Progenitor cell of endocrine pancreas (in vitro differentiated cells): ENCODE measurements around the gene TRIM39. TPM values are rescaled to one million over a fixed set of nuclear protein-coding genes. Genes with fewer than 3 reads are reported as not detected.

Experiments used
- DNase-seq: peaks from one replicate; pipeline ENCODE4 v3.0.0; 2021; ENCODE audit warnings: low spot score; ENCODE audit not compliant: unreplicated experiment
- H3K27ac Mint-ChIP-seq: 2 replicates; pipeline ENCODE4 v1.8.0; 2021; ENCODE audit warnings: mild to moderate bottlenecking, moderate library complexity, mixed read lengths
- H3K27me3 Mint-ChIP-seq: 2 replicates; pipeline ENCODE4 v1.8.0; 2021; ENCODE audit warnings: mixed read lengths
- H3K36me3 Mint-ChIP-seq: 2 replicates; pipeline ENCODE4 v1.8.0; 2022; ENCODE audit warnings: mixed read lengths; ENCODE audit not compliant: insufficient read depth
- H3K4me1 Mint-ChIP-seq: 2 replicates; pipeline ENCODE4 v1.8.0; 2021; ENCODE audit warnings: low read depth, mixed read lengths
- H3K4me3 Mint-ChIP-seq: 2 replicates; pipeline ENCODE4 v1.8.0; 2021; ENCODE audit warnings: low read depth, mild to moderate bottlenecking, moderate library complexity, mixed read lengths
- H3K9me3 Mint-ChIP-seq: 2 replicates; pipeline ENCODE4 v1.8.0; 2021; ENCODE audit warnings: low read depth, mixed read lengths
- total RNA-seq: library from RNA; stranded (reverse); gene quantifications from 2 replicates; pipeline ENCODE4 v1.2.1, GENCODE V29; 2021
- TF ChIP-seq, protein P1 (sequence below): fragments of 200-600 bp; sonication (generic); IDR thresholded peaks from one replicate; pipeline ENCODE4 v1.5.0; 2021; ENCODE audit warnings: antibody characterized with exemption, mild to moderate bottlenecking; ENCODE audit not compliant: unreplicated experiment

The TRIM39 gene
- total RNA-seq, 1 donor from 2014 or later = 17.9 TPM

DNA sequence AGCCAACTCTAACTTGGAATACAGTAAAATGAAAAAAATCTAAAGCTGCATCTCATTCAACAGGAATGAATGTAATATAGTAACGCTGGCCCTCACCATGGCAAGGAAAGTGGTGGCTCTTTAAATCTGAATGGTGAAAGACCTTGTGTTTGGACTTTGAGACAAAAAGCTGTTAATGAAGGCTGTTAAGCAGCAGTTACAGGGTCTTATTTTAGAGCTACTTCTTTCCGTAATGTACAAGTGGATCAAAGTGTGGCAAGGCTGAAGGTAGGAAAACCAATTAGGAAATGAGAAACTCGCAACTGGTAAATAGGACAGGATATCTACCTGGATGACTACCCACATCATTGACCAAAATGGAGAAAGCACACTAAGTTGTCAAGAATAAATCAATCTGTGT lies 11.6 kb upstream of the TRIM39 start:
- Mint-ChIP-seq H3K9me3 (no peaks in the 10 kb centered on the region), H3K27me3 (no peaks in the 10 kb centered on the region), H3K4me1 (peaks cover 6% of the 10 kb centered on the region), H3K36me3 (peaks cover 12% of the 10 kb centered on the region), H3K27ac (no peak overlapping the region), H3K4me3 (no peak overlapping the region)
- no peak for DNase-seq
- TF ChIP-seq, protein P1, sequence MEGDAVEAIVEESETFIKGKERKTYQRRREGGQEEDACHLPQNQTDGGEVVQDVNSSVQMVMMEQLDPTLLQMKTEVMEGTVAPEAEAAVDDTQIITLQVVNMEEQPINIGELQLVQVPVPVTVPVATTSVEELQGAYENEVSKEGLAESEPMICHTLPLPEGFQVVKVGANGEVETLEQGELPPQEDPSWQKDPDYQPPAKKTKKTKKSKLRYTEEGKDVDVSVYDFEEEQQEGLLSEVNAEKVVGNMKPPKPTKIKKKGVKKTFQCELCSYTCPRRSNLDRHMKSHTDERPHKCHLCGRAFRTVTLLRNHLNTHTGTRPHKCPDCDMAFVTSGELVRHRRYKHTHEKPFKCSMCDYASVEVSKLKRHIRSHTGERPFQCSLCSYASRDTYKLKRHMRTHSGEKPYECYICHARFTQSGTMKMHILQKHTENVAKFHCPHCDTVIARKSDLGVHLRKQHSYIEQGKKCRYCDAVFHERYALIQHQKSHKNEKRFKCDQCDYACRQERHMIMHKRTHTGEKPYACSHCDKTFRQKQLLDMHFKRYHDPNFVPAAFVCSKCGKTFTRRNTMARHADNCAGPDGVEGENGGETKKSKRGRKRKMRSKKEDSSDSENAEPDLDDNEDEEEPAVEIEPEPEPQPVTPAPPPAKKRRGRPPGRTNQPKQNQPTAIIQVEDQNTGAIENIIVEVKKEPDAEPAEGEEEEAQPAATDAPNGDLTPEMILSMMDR = no peak

DNA sequence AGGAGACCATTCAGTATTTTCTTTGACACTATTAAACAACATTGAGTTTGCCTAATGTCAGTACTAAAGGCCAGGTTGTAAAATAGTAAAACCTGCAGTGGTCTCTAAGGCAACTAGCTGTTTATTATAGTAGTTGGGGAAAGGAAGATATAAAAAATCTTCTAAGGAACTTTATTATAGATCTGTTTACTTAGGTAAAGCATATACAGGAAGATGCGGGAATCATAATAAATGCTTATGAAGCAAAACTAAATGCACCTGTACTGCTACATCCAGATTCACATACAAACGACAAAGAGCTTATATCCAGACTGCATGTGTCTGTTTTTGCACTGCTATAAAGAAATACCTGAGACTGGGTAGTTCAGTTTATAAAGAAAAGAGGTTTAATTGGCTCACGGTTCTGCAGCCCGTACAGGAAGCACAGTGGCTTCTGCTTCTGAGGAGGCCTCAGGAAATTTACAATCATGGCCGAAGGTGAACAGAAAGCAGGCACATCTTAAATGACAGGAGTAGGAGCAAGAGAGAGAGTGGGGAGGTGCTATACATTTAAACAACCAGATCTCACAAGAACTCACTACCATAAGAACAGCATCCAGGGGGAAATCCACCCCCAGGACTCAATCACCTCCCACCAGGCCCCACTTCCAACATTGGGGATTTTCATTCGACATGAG lies 8.7 kb upstream of the TRIM39 start:
- no peaks in the 10 kb centered on the region for H3K9me3 Mint-ChIP-seq
- no peak for DNase-seq
- H3K4me1 Mint-ChIP-seq = peaks cover 6% of the 10 kb centered on the region
- H3K27ac Mint-ChIP-seq = no peak overlapping the region
- no peak overlapping the region for H3K4me3 Mint-ChIP-seq
- H3K27me3 Mint-ChIP-seq = no peaks in the 10 kb centered on the region
- TF ChIP-seq, protein P1 = no peak
- peaks cover 8% of the 10 kb centered on the region for H3K36me3 Mint-ChIP-seq

DNA sequence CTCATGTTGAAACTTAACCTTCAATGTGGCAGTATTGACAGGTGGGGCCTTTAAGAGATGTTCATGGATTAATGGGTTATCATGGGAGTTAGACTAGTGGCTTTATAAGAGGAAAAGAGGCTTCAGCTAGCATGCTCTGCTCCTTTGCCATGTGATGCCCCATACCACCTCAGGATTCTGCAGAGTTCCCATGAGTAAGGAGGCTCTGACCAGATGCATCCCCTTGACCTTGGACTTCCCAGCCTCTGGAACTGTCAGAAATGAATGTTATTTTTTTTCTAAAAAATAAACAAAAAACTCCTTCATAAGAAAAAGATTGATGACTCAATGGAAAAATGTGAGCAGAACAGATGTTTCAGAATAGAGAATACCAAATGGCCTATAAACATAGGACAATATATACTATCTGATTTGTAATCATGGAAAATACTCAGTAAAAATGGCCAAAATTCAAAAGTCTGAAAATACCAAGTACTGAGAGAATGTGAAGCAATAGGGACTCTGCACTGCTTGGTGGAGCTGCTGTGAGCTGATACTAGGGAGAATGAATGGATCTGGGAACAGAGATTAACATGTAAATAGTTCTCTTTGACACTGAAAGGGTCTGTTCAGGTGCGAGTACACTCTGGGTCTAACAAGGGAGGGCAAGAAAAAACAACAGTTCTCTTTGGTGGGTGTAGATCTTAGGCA lies 7.4 kb upstream of the TRIM39 start:
- Mint-ChIP-seq H3K27me3 (no peaks in the 10 kb centered on the region), H3K4me1 (peaks cover 8% of the 10 kb centered on the region), H3K4me3 (no peak overlapping the region), H3K36me3 (peaks cover 7% of the 10 kb centered on the region), H3K27ac (no peak overlapping the region), H3K9me3 (no peaks in the 10 kb centered on the region)
- TF ChIP-seq, protein P1 = no peak
- no peak for DNase-seq

DNA sequence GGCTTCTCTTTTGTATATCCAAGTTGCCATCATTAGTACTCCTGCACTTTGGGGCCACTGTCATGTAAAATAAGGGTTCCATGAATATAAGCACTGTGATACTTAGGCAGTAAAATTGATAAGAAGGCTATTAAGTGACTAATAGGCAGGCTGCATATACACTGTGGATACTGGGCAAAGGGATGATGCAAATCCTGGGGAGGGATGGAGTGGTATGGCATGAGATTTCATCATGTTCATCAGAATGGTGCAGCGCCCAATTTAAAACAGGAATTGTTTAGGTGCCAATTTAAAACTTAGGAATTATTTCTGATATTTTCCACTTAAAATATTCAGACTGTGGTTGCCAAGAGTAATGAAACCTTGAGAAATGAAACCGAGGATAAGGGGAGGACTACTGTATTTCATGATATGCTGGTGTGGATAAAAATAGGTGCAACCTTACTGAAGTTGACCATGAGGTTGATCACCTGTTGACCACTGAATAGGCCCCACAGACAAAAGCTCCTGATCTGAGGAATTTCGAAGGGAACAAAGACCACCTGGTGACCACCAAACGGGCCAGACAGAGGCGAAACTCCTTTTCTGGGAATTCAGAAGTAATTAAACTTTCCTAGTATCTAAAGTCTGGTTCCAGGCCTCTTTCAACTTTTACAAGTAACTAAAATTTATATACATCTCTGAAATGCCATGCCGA lies 4.9 kb upstream of the TRIM39 start:
- Mint-ChIP-seq H3K9me3 (no peaks in the 10 kb centered on the region), H3K4me1 (peaks cover 23% of the 10 kb centered on the region), H3K4me3 (no peak overlapping the region), H3K27ac (no peak overlapping the region), H3K27me3 (no peaks in the 10 kb centered on the region), H3K36me3 (peaks cover 7% of the 10 kb centered on the region)
- DNase-seq = no peak
- TF ChIP-seq, protein P1 = no peak
